OCI-LY1 (cell line): ENCODE data around the gene AIFM2.

ENCODE experiments used
- H2AFZ ChIP-seq: fragments of 200-600 bp; sonication (generic), shearing (Covaris generic); 2 replicates; pipeline ENCODE4 v1.6.0; 2014; ENCODE audit warnings: antibody characterized with exemption, mild to moderate bottlenecking, low read length
- H3F3A ChIP-seq: fragments of 200-600 bp; sonication (generic), shearing (Covaris generic); 2 replicates; pipeline ENCODE4 v1.6.0; 2014; ENCODE audit warnings: mild to moderate bottlenecking, antibody characterized with exemption, low read length, moderate library complexity; ENCODE audit not compliant: insufficient read depth
- H3K27ac ChIP-seq: fragments of 200-600 bp; sonication (generic); 2 replicates; pipeline ENCODE4 v1.5.1; 2014; ENCODE audit warnings: low read length, mixed run types, mild to moderate bottlenecking, low read depth; ENCODE audit not compliant: poor library complexity, severe bottlenecking
- H3K27me3 ChIP-seq: fragments of 200-600 bp; sonication (generic); 2 replicates; pipeline ENCODE4 v1.6.0; 2014; ENCODE audit warnings: antibody characterized with exemption, mild to moderate bottlenecking, low read length, moderate library complexity; ENCODE audit not compliant: insufficient read depth
- H3K36me3 ChIP-seq: fragments of 200-600 bp; sonication (generic); 2 replicates; pipeline ENCODE4 v1.6.1; 2014; ENCODE audit warnings: mild to moderate bottlenecking, antibody characterized with exemption, low read length, moderate library complexity, mixed read lengths; ENCODE audit not compliant: insufficient read depth
- H3K4me1 ChIP-seq: fragments of 200-600 bp; sonication (generic); 2 replicates; pipeline ENCODE4 v1.5.1; 2014; ENCODE audit warnings: mild to moderate bottlenecking, low read length, moderate library complexity; ENCODE audit not compliant: insufficient read depth, severe bottlenecking
- H3K4me2 ChIP-seq: fragments of 200-600 bp; sonication (generic), shearing (Covaris generic); 2 replicates; pipeline ENCODE4 v1.6.1; 2014; ENCODE audit warnings: low read length
- H3K4me3 ChIP-seq: fragments of 200-600 bp; sonication (generic); 2 replicates; pipeline ENCODE4 v1.5.1; 2014; ENCODE audit warnings: low read length, low read depth, mild to moderate bottlenecking, mixed read lengths; ENCODE audit not compliant: poor library complexity, severe bottlenecking
- H3K79me2 ChIP-seq: fragments of 200-600 bp; shearing (Covaris generic); 2 replicates; pipeline ENCODE4 v1.6.1; 2016; ENCODE audit warnings: mixed run types, low read length, mixed read lengths; ENCODE audit not compliant: insufficient read depth
- H3K9ac ChIP-seq: fragments of 200-600 bp; sonication (generic), shearing (Covaris generic); 2 replicates; pipeline ENCODE4 v1.6.1; 2014; ENCODE audit warnings: mild to moderate bottlenecking, low read length, mixed read lengths
- H3K9me2 ChIP-seq: fragments of 200-600 bp; sonication (generic), shearing (Covaris generic); 2 replicates; pipeline ENCODE4 v1.6.1; 2014; ENCODE audit warnings: low read depth, mild to moderate bottlenecking, low read length, mixed read lengths
- H3K9me3 ChIP-seq: fragments of 200-600 bp; shearing (Covaris generic); 2 replicates; pipeline ENCODE4 v1.6.1; 2014; ENCODE audit warnings: low read length, mixed read lengths
- H4K20me1 ChIP-seq: fragments of 200-600 bp; sonication (generic), shearing (Covaris generic); 2 replicates; pipeline ENCODE4 v1.6.0; 2016; ENCODE audit warnings: mild to moderate bottlenecking, low read length; ENCODE audit not compliant: insufficient read depth
- CTCF ChIP-seq: fragments of 200-600 bp; sonication (generic), shearing (Covaris generic); IDR thresholded peaks from 2 replicates; pipeline ENCODE4 v1.5.1; 2017; ENCODE audit warnings: mild to moderate bottlenecking, antibody characterized with exemption, low read length, moderate library complexity, mixed read lengths
- EZH2 ChIP-seq: fragments of 200-600 bp; sonication (generic), shearing (Covaris generic); IDR thresholded peaks from 2 replicates; pipeline ENCODE4 v1.8.0; 2017; ENCODE audit warnings: borderline replicate concordance, mixed run types, mild to moderate bottlenecking, antibody characterized with exemption, low read length, moderate library complexity, mixed read lengths

Gene AIFM2

GRCh38 chr10:70115948-70116682 lies 16.5 kb downstream of the AIFM2 start:
- Histone ChIP-seq H3K9me2 (no peaks in the 10 kb centered on the region), H3K4me2 (no peak overlapping the region), H3K79me2 (no peaks in the 10 kb centered on the region), H3F3A (no peaks in the 10 kb centered on the region), H3K27ac (no peak overlapping the region), H2AFZ (no peak overlapping the region), H3K27me3 (no peaks in the 10 kb centered on the region), H3K4me1 (no peaks in the 10 kb centered on the region), H3K9ac (no peak overlapping the region), H3K4me3 (no peak overlapping the region), H4K20me1 (no peaks in the 10 kb centered on the region), H3K36me3 (peaks cover 71% of the 10 kb centered on the region), H3K9me3 (no peaks in the 10 kb centered on the region)
- TF ChIP-seq CTCF = peak; percentile 96
- no peak for TF ChIP-seq EZH2

- H3K36me3 ChIP-seq = peaks cover 60% of the 10 kb centered on the region
- H3K79me2 ChIP-seq = no peaks in the 10 kb centered on the region
- no peaks in the 10 kb centered on the region for H4K20me1 ChIP-seq
- H3K27me3 ChIP-seq = no peaks in the 10 kb centered on the region
- TF ChIP-seq CTCF = no peak
- no peak for TF ChIP-seq EZH2
- H3K27ac ChIP-seq = no peak overlapping the region
- H3K4me3 ChIP-seq = no peak overlapping the region
- H3K9ac ChIP-seq = no peak overlapping the region
- no peak overlapping the region for H3K4me2 ChIP-seq
- no peaks in the 10 kb centered on the region for H3K4me1 ChIP-seq
- H3K9me3 ChIP-seq = no peaks in the 10 kb centered on the region
- H3K9me2 ChIP-seq = no peaks in the 10 kb centered on the region
- no peak overlapping the region for H2AFZ ChIP-seq
- no peaks in the 10 kb centered on the region for H3F3A ChIP-seq
Measured at GRCh38 chr10:70114902-70115301, 17.7 kb downstream of the AIFM2 start.

- no peak overlapping the region for H3K4me3 ChIP-seq
- H3K79me2 ChIP-seq = no peaks in the 10 kb centered on the region
- H3K4me1 ChIP-seq = no peaks in the 10 kb centered on the region
- no peak for TF ChIP-seq EZH2
- no peak for TF ChIP-seq CTCF
- no peak overlapping the region for H3K27ac ChIP-seq
- H3K4me2 ChIP-seq = no peak overlapping the region
- no peaks in the 10 kb centered on the region for H3K27me3 ChIP-seq
- H3K9ac ChIP-seq = no peak overlapping the region
- no peaks in the 10 kb centered on the region for H4K20me1 ChIP-seq
- no peak overlapping the region for H2AFZ ChIP-seq
- H3K9me2 ChIP-seq = no peaks in the 10 kb centered on the region
- peaks cover 42% of the 10 kb centered on the region for H3K36me3 ChIP-seq
- no peaks in the 10 kb centered on the region for H3F3A ChIP-seq
- H3K9me3 ChIP-seq = no peaks in the 10 kb centered on the region
Measured at GRCh38 chr10:70112071-70112470, 20.6 kb downstream of the AIFM2 start.
